ENCODE results near the gene PMM2. TPM values are rescaled to one million over a fixed set of nuclear protein-coding genes. Genes with fewer than 3 reads are reported as not detected.

Gene PMM2
- total and polyA plus RNA-seq, 2 donors (not counting 3 experiments of a cell fraction or from before 2014, with no cell fraction given), result 29.0 to 61.3 TPM

GRCh38 chr16:8826278-8826879 lies 28.7 kb downstream of the PMM2 start:
- no peak overlapping the region for H2AFZ ChIP-seq (ENCODE audit: low read depth, low read length)
- POLR2A ChIA-PET, result interaction anchor here (1.1 kb wide), 1 partner anchor 16 kb away, joined by 3 read pairs; no protein-coding TSS in a partner anchor
- no peak overlapping the region for H3K4me2 ChIP-seq (ENCODE audit: insufficient read depth, low read length)
- H3K4me3 ChIP-seq (replicated peaks in 1 of 3; ENCODE audit: insufficient read depth in 1 of 3, low read depth in 1 of 3, low read length in 3 of 3), result no peak overlapping the region
- TF ChIP-seq POLR2AphosphoS5 (IDR thresholded peaks at IDR 0.05; ENCODE audit: insufficient read depth, low read depth, low read length) (no peak), POLR2A (IDR thresholded peaks at IDR 0.05; ENCODE audit: low read depth, low read length) (no peak), MAX (IDR thresholded peaks at IDR 0.05; ENCODE audit: insufficient read depth, insufficient read length) (no peak), CTCF (IDR thresholded peaks at IDR 0.05; ENCODE audit: extremely low read depth in 1 of 2, insufficient read depth in 1 of 2, low read depth in 1 of 2, low read length in 2 of 2) (no peak), JUN (IDR thresholded peaks at IDR 0.05; ENCODE audit: borderline replicate concordance, insufficient read depth, insufficient read length, low read depth) (no peak), EZH2 (IDR thresholded peaks at IDR 0.05; ENCODE audit: borderline replicate concordance, low read depth, low read length, severe bottlenecking) (no peak)
- peaks cover 18% of the 10 kb centered on the region for H3K4me1 ChIP-seq (ENCODE audit: control insufficient read depth, extremely low read depth, insufficient read depth, low read length)
- intact Hi-C loops (cut with micrococcal nuclease) (no loop called here), dilution Hi-C loops (cut with MboI; ENCODE audit: extremely low pct_ligation_motif_present, low sequenced_read_pairs) (no loop called here)
- CTCF ChIA-PET, result interaction anchor here (1.0 kb wide), 1 partner anchor 54 kb away, joined by 6 read pairs; no protein-coding TSS in a partner anchor
- H3K9ac ChIP-seq (replicated peaks; ENCODE audit: extremely low read depth, insufficient read depth, low read length), result no peak overlapping the region
- peaks cover 6% of the 10 kb centered on the region for H3K79me2 ChIP-seq (ENCODE audit: control insufficient read depth, insufficient read depth, low read length)
- H3K27ac ChIP-seq (ENCODE audit: insufficient read depth, low read depth, low read length), result no peak overlapping the region
- no peaks in the 10 kb centered on the region for H3K27me3 ChIP-seq (ENCODE audit: control insufficient read depth in 2 of 2, insufficient read depth in 2 of 2, low read length in 2 of 2)
- no peak for DNase-seq (ENCODE audit: low read depth, low spot score)
- peaks cover 4 to 9% of the 10 kb centered on the region in 2 experiments for H3K36me3 ChIP-seq (ENCODE audit: control insufficient read depth in 2 of 2, extremely low read depth in 1 of 2, insufficient read depth in 2 of 2, low read length in 2 of 2)
- peaks cover 4% of the 10 kb centered on the region for H4K20me1 ChIP-seq (replicated peaks; ENCODE audit: control insufficient read depth, extremely low read depth, insufficient read depth, low read length)
- H3K9me1 ChIP-seq (replicated peaks; ENCODE audit: control insufficient read depth, extremely low read depth, insufficient read depth, low read length), result no peaks in the 10 kb centered on the region
- H3K9me3 ChIP-seq (replicated peaks; ENCODE audit: control insufficient read depth, insufficient read depth, low read length), result no peaks in the 10 kb centered on the region
- BruUV-seq (replicated peaks), result no TSS peak
- no peak for FAIRE-seq
